HepG2 (cell line): ENCODE results near the gene PDGFB. TPM values are rescaled to one million over a fixed set of nuclear protein-coding genes. Genes with fewer than 3 reads are reported as not detected.

Source experiments
- CERS6 ChIP-seq: sonication (generic); formaldehyde crosslinking; IDR thresholded peaks from 2 replicates; pipeline ENCODE4 v1.5.0; 2020; ENCODE audit warnings: missing genetic modification reagents
- CHD4 ChIP-seq: fragments of 200-600 bp; sonication (generic); IDR thresholded peaks from 2 replicates; pipeline ENCODE4 v1.7.0; 2017; ENCODE audit warnings: mild to moderate bottlenecking, low read length, borderline replicate concordance
- DDIT3 ChIP-seq: sonication (generic); formaldehyde crosslinking; IDR thresholded peaks from 2 replicates; pipeline ENCODE4 v1.4.0; 2020; ENCODE audit warnings: mild to moderate bottlenecking, missing genetic modification reagents
- GFI1 ChIP-seq: sonication (generic); formaldehyde crosslinking; IDR thresholded peaks from 2 replicates; pipeline ENCODE4 v1.5.0; 2020; ENCODE audit warnings: missing genetic modification reagents, mild to moderate bottlenecking, borderline replicate concordance
- ISL2 ChIP-seq: sonication (generic); formaldehyde crosslinking; IDR thresholded peaks from 2 replicates; pipeline ENCODE4 v1.5.0; 2020; ENCODE audit warnings: missing genetic modification reagents
- KLF16 ChIP-seq, 2 experiments: sonication (generic) in 1 of 2; formaldehyde crosslinking in 1 of 2; IDR thresholded peaks; 2 replicates each; pipeline versions ENCODE4 v1.6.1 to v1.8.0; 2016 to 2023; ENCODE audit warnings: missing genetic modification reagents in 2 of 2, missing compliant biosample characterization in 1 of 2
- MAF1 ChIP-seq: sonication (generic); formaldehyde crosslinking; IDR thresholded peaks from 2 replicates; pipeline ENCODE4 v1.5.0; 2020; ENCODE audit warnings: missing genetic modification reagents, borderline replicate concordance
- MAZ ChIP-seq, 2 experiments: sonication (generic) in 1 of 2; formaldehyde crosslinking in 1 of 2; IDR thresholded peaks; 2 replicates each; pipeline versions ENCODE4 v1.5.0 to v1.6.1; 2012 to 2020; ENCODE audit warnings: low read depth in 2 of 2, mild to moderate bottlenecking in 2 of 2, borderline replicate concordance in 1 of 2, improper control_type of control experiment in 1 of 2, low read length in 1 of 2, missing genetic modification reagents in 1 of 2, moderate library complexity in 1 of 2
- MEF2D ChIP-seq: sonication (generic); formaldehyde crosslinking; IDR thresholded peaks from 2 replicates; pipeline ENCODE4 v1.5.1; 2020; ENCODE audit warnings: mild to moderate bottlenecking, missing genetic modification reagents
- NCOA1 ChIP-seq: sonication (generic); formaldehyde crosslinking; IDR thresholded peaks from 2 replicates; pipeline ENCODE4 v1.9.0; 2021; ENCODE audit warnings: missing genetic modification reagents
- SAP130 ChIP-seq: IDR thresholded peaks from 2 replicates; pipeline ENCODE4 v1.6.1; 2016; ENCODE audit warnings: low read depth
- SNAPC2 ChIP-seq: sonication (generic); formaldehyde crosslinking; IDR thresholded peaks from 2 replicates; pipeline ENCODE4 v1.8.1; 2022; ENCODE audit warnings: mild to moderate bottlenecking, missing genetic modification reagents
- ZBTB3 ChIP-seq: sonication (generic); formaldehyde crosslinking; IDR thresholded peaks from 2 replicates; pipeline ENCODE4 v1.4.0; 2020; ENCODE audit warnings: low read depth, mild to moderate bottlenecking, moderate library complexity, missing genetic modification reagents, borderline replicate concordance
- ZC3H13 ChIP-seq: sonication (generic); formaldehyde crosslinking; IDR thresholded peaks from 2 replicates; pipeline ENCODE4 v1.8.1; 2023; ENCODE audit warnings: mild to moderate bottlenecking, missing genetic modification reagents, moderate library complexity
- ZFP36L1 ChIP-seq: sonication (generic); formaldehyde crosslinking; IDR thresholded peaks from 2 replicates; pipeline ENCODE4 v1.8.0; 2022; ENCODE audit warnings: mild to moderate bottlenecking, missing genetic modification reagents, moderate library complexity
- ZNF282 ChIP-seq: fragments of 450-650 bp; IDR thresholded peaks from 2 replicates; pipeline ENCODE4 v1.6.1; 2018; ENCODE audit not compliant: partially characterized antibody
- ZNF343 ChIP-seq: sonication (generic); formaldehyde crosslinking; IDR thresholded peaks from 2 replicates; pipeline ENCODE4 v1.4.0; 2020; ENCODE audit warnings: mild to moderate bottlenecking, missing genetic modification reagents
- ZNF543 ChIP-seq: sonication (generic); formaldehyde crosslinking; IDR thresholded peaks from 2 replicates; pipeline ENCODE4 v1.4.0; 2020; ENCODE audit warnings: mild to moderate bottlenecking, missing genetic modification reagents
- ZNF558 ChIP-seq: sonication (generic); formaldehyde crosslinking; IDR thresholded peaks from 2 replicates; pipeline ENCODE4 v1.9.0; 2022; ENCODE audit warnings: mild to moderate bottlenecking, missing genetic modification reagents, borderline replicate concordance
- polyA plus RNA-seq, 8 experiments: library from polyadenylated mRNA; depleted of rRNA in 3 of 8; stranded (reverse) in 7 of 8; unstranded in 1 of 8; fragments of >200 nt; fragmentation: Illumina TruSeq in 4 of 8; extraction: Trizol in 4 of 8; gene quantifications; 2 replicates each; pipeline versions ENCODE4 v1.2.1 to v1.2.3, GENCODE V29; 2011 to 2016; ENCODE audit warnings: low read depth in 4 of 8, missing spikeins in 1 of 8, mixed read lengths in 1 of 8; ENCODE audit not compliant: insufficient read depth in 1 of 8
- total RNA-seq, 5 experiments: library from RNA; depleted of rRNA; stranded (reverse); fragments of >200 nt; fragmentation: Illumina TruSeq; extraction: Trizol; gene quantifications; 2 replicates each; pipeline ENCODE4 v1.2.3, GENCODE V29; 2016; ENCODE audit warnings: low read depth in 1 of 5
- TF ChIP-seq, protein P1 (sequence below): sonication (generic); formaldehyde crosslinking; IDR thresholded peaks from 2 replicates; pipeline ENCODE4 v1.8.0; 2022; ENCODE audit warnings: mild to moderate bottlenecking, missing genetic modification reagents, moderate library complexity
- TF ChIP-seq, protein P2 (sequence below): sonication (generic); formaldehyde crosslinking; IDR thresholded peaks from 2 replicates; pipeline ENCODE4 v1.5.1; 2020; ENCODE audit warnings: missing genetic modification reagents, mild to moderate bottlenecking, borderline replicate concordance
- TF ChIP-seq, protein P3 (sequence below): sonication (generic); formaldehyde crosslinking; IDR thresholded peaks from 2 replicates; pipeline ENCODE4 v1.5.1; 2020; ENCODE audit warnings: missing genetic modification reagents, mild to moderate bottlenecking, borderline replicate concordance

The PDGFB gene
- total and polyA plus RNA-seq, 2 of the 13 experiments (the other 11 are each of a cell fraction or from before 2014, with no cell fraction given), result 1.4 to 10.1 TPM

DNA sequence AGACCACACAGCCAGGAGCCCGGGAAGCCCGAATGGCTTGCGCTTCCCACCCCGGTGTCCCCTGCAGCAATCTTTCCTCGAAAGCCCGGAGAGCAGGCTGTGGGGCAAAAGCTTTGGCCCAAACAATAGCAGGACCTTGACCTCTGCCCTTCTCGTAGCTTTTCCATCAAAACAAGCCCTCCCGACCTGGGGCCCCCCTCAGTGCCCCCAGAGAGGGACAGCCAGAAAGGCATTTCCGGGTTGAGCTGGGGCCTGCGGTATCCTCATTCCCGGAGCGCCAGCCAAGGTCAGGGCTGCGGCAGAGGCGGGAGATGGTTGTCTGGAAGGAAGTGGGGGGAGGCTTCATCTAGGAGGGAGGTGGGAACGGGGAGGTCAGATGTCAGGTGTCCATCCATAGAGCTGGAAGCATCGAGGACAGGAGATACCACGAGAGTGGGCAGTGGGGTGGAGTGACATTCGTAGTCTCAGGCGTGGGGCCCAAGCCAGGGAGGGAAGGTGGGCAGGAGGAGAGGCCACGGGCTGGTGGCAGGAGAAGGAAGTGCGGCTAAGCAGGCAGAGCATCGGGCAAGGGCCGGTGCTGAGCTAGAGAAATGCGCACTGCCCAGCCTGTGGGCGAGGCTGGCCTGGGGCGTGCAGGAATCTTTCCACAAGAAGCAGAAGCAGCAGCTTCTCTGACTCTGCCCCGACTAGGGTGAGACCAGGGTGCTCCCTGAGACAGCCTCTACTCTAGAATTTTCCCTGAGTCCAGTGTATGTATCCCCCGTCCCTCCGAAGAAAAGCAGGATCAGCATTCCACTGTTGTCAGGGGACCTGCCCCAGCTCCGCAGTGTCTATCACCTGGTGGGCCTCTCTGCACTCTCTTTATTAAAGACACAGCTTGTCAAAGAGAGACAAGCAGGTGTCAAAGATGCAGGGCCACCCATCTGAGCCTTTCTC, 14.3 kb downstream of the PDGFB start (continued):
- TF ChIP-seq, protein P1, sequence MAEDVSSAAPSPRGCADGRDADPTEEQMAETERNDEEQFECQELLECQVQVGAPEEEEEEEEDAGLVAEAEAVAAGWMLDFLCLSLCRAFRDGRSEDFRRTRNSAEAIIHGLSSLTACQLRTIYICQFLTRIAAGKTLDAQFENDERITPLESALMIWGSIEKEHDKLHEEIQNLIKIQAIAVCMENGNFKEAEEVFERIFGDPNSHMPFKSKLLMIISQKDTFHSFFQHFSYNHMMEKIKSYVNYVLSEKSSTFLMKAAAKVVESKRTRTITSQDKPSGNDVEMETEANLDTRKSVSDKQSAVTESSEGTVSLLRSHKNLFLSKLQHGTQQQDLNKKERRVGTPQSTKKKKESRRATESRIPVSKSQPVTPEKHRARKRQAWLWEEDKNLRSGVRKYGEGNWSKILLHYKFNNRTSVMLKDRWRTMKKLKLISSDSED, result no peak
- TF ChIP-seq ZNF558 (CRISPR knock-in tag), result no peak
- TF ChIP-seq GFI1 (CRISPR knock-in tag), result no peak
- TF ChIP-seq, protein P2, sequence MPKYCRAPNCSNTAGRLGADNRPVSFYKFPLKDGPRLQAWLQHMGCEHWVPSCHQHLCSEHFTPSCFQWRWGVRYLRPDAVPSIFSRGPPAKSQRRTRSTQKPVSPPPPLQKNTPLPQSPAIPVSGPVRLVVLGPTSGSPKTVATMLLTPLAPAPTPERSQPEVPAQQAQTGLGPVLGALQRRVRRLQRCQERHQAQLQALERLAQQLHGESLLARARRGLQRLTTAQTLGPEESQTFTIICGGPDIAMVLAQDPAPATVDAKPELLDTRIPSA (CRISPR knock-in tag), result no peak
- TF ChIP-seq, protein P3, sequence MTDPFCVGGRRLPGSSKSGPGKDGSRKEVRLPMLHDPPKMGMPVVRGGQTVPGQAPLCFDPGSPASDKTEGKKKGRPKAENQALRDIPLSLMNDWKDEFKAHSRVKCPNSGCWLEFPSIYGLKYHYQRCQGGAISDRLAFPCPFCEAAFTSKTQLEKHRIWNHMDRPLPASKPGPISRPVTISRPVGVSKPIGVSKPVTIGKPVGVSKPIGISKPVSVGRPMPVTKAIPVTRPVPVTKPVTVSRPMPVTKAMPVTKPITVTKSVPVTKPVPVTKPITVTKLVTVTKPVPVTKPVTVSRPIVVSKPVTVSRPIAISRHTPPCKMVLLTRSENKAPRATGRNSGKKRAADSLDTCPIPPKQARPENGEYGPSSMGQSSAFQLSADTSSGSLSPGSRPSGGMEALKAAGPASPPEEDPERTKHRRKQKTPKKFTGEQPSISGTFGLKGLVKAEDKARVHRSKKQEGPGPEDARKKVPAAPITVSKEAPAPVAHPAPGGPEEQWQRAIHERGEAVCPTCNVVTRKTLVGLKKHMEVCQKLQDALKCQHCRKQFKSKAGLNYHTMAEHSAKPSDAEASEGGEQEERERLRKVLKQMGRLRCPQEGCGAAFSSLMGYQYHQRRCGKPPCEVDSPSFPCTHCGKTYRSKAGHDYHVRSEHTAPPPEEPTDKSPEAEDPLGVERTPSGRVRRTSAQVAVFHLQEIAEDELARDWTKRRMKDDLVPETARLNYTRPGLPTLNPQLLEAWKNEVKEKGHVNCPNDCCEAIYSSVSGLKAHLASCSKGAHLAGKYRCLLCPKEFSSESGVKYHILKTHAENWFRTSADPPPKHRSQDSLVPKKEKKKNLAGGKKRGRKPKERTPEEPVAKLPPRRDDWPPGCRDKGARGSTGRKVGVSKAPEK (CRISPR knock-in tag), result no peak
- TF ChIP-seq CERS6, result no peak
- peak in 1 of 2 experiments; percentile 87; a peak in 2 of 4 replicates for TF ChIP-seq KLF16 (CRISPR knock-in tag; IDR thresholded peaks at IDR 0.05)
- TF ChIP-seq ZFP36L1 (CRISPR knock-in tag), result no peak
- TF ChIP-seq ZNF343 (CRISPR knock-in tag), result 0 out of 2 replicates have a peak, but pooled peaks have one; percentile 76
- peak; percentile 50; the same call in 1 of the 2 replicates for TF ChIP-seq MAZ (IDR thresholded peaks at IDR 0.05; ENCODE audit: borderline replicate concordance, low read depth, low read length)
- TF ChIP-seq MAZ (CRISPR knock-in tag; IDR thresholded peaks at IDR 0.05; ENCODE audit: low read depth), result peak; percentile 64; the same call in 1 of the 2 replicates
- 0 out of 2 replicates have a peak, but pooled peaks have one; percentile 23 for TF ChIP-seq ZBTB3 (CRISPR knock-in tag)
- TF ChIP-seq DDIT3, result no peak
- peak; percentile 96 for TF ChIP-seq MEF2D (CRISPR knock-in tag)
- peak; percentile 91 for TF ChIP-seq SAP130
- no peak; the same call in 1 of the 2 replicates for TF ChIP-seq CHD4
- TF ChIP-seq MAF1 (CRISPR knock-in tag), result no peak
- TF ChIP-seq ZNF282, result no peak
- TF ChIP-seq ISL2 (CRISPR knock-in tag), result peak; percentile 42; the same call in 1 of the 2 replicates
- TF ChIP-seq ZNF543 (CRISPR knock-in tag), result peak; percentile 81; the same call in 1 of the 2 replicates
- TF ChIP-seq NCOA1 (CRISPR knock-in tag), result no peak
- TF ChIP-seq SNAPC2 (CRISPR knock-in tag), result peak; percentile 79; the same call in 1 of the 2 replicates
- no peak; the same call in 1 of the 2 replicates for TF ChIP-seq ZC3H13
